ENCODE results near the gene REN.

- TF ChIP-seq EZH2 (IDR thresholded peaks at IDR 0.05; ENCODE audit: low read length, missing control alignments), result no peak
- no peak for TF ChIP-seq CTCF (conservative IDR thresholded peaks at IDR 0.05 in 1 of 2, IDR thresholded peaks at IDR 0.05 in 1 of 2; ENCODE audit: low read depth in 1 of 2, low read length in 2 of 2)
Observed at GRCh38 chr1:204105131-204105515, 61.0 kb downstream of the REN start.
